NT2/D1 (cell line): ENCODE measurements around the gene MICOS13.

Experiments
- SUZ12 ChIP-seq: IDR thresholded peaks from 2 replicates; pipeline ENCODE4 v1.6.1; 2011; ENCODE audit not compliant: insufficient read length, insufficient read depth; ENCODE audit errors: extremely low read depth
- YY1 ChIP-seq: IDR thresholded peaks from 2 replicates; pipeline ENCODE4 v1.6.1; 2011; ENCODE audit not compliant: insufficient read length, insufficient read depth
- ZNF274 ChIP-seq: IDR thresholded peaks from 2 replicates; pipeline ENCODE4 v1.6.1; 2011; ENCODE audit warnings: mild to moderate bottlenecking, low read depth, low read length

- TF ChIP-seq ZNF274 (no peak), SUZ12 (no peak), YY1 (no peak)
Observed at GRCh38 chr19:5667751-5668271, 12.5 kb downstream of the MICOS13 start.
